ENCODE measurements around the gene TLR1.

The TLR1 gene

DNA sequence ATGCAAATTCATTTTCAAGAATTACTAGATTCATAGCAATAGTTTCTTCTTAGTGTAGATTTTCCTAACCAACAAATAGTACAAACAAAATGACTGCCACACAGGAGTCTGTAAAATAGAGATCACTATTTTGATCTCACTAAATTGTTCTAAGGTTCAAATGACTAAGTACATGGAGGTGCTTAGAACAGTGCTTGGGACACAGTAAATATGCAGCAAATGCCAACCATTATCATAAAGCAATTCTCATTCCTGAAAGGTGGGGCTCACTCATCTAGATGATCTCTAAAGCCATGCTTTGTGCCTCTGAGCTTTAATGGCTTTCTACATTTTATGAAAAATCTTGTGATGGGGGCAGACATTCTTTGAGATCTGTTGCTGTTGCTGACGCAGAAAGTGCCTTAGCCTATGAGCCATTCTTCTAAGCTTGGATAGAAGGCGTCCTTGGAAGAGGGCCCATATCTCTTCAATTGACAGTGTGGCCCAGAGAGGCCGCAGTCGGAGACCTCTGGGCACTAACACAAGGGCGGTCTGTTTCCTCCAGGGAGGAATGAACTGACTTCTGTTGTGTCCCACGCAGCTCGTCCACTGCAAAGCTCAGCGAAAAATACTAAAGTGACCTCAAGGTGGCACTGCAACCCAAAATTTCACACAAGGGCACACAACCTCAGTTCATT, 45.3 kb downstream of the TLR1 start:
- H3K9ac ChIP-seq (ENCODE audit: low read length in 2 of 2), result peak overlapping the region in 1 of 2 donors; percentile 29
- H3K36me3 ChIP-seq (ENCODE audit: control insufficient read depth in 2 of 2, insufficient read depth in 2 of 2, low read length in 2 of 2), result no peaks in the 10 kb centered on the region
- H3K4me3 ChIP-seq (ENCODE audit: low read length in 2 of 2), result no peak overlapping the region
- no peaks in the 10 kb centered on the region for H3K9me3 ChIP-seq (ENCODE audit: control insufficient read depth in 2 of 2, low read length in 2 of 2)
- H3K4me1 ChIP-seq (ENCODE audit: control insufficient read depth, insufficient read depth, low read length), result no peaks in the 10 kb centered on the region
- H3K27ac ChIP-seq (ENCODE audit: low read length), result no peak overlapping the region
- no peaks in the 10 kb centered on the region for H3K27me3 ChIP-seq (ENCODE audit: control insufficient read depth in 1 of 2, insufficient read depth in 2 of 2, low read length in 2 of 2)

DNA sequence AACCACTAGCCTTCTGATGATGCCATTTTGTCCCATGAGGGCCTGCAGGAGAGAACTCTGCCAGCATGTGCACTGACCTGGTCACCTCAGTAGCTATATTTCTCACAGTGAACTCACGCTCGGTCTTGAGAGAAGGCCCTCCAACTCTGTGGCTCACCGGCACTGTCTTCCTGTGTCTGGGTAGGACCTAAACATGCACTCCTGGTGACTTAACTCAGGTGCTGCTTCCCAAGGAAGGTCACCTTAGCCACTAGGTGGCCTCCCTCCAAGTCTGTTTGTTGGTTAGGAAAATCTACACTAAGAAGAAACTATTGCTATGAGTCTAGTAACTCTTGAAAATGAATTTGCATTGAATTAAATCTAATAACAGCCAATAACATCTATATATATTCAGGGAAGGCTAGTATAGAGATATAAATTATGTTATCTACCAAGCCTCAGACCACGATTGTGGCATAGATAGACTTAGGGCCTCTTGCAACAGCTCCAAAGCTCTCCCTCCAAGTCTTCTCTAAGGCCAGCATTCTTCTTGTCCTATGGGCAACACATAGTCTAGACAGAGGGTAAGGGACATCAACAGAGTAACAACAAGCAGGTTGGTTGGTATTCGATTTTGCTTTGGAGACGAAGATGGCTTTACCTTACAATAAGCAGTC, 46.5 kb downstream of the TLR1 start:
- Histone ChIP-seq H3K27me3 (ENCODE audit: control insufficient read depth in 1 of 2, insufficient read depth in 2 of 2, low read length in 2 of 2) (no peaks in the 10 kb centered on the region), H3K4me1 (ENCODE audit: control insufficient read depth, insufficient read depth, low read length) (peaks cover 6% of the 10 kb centered on the region), H3K27ac (ENCODE audit: low read length) (no peak overlapping the region), H3K4me3 (ENCODE audit: low read length in 2 of 2) (no peak overlapping the region), H3K36me3 (ENCODE audit: control insufficient read depth in 2 of 2, insufficient read depth in 2 of 2, low read length in 2 of 2) (no peaks in the 10 kb centered on the region), H3K9ac (ENCODE audit: low read length in 2 of 2) (no peak overlapping the region), H3K9me3 (ENCODE audit: control insufficient read depth in 2 of 2, low read length in 2 of 2) (no peaks in the 10 kb centered on the region)

DNA sequence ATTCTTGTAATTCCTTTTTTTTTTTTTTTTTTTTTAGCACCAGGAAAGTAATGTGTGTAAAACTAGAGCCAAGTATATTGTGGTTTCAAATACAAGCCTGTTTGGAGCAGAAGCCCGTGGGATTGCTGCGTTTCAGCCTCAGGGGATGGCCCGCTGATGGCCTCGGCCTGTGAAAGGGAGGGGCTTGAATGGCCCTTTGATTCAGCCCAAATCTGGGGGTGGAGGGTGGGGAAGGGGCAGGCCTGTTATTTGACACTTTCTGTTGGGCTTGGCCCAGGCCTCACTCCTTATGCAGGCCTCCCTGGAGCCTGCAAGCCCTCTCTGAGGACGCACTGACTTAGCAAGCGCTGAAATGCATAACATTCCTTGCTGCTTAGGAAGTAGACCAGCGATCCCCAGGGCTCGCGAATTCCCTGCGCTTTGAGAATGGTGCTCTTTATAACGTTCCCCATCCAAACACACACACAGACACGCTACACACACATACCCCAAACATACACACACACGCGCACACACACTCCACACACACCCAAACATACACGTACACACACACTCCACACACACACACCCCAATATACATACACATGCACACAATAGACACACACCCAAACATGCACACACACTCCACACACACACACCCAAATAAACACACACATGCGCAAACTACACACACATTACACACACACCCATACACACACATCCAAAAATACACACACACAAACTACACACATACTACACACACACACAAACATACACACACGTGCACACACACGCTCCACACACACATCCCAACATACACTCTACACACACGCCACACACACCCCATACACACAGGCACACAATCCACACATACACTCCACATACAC, 51.4 kb downstream of the TLR1 start:
- peaks cover 16% of the 10 kb centered on the region for H3K4me1 ChIP-seq (ENCODE audit: control insufficient read depth, insufficient read depth, low read length)

DNA sequence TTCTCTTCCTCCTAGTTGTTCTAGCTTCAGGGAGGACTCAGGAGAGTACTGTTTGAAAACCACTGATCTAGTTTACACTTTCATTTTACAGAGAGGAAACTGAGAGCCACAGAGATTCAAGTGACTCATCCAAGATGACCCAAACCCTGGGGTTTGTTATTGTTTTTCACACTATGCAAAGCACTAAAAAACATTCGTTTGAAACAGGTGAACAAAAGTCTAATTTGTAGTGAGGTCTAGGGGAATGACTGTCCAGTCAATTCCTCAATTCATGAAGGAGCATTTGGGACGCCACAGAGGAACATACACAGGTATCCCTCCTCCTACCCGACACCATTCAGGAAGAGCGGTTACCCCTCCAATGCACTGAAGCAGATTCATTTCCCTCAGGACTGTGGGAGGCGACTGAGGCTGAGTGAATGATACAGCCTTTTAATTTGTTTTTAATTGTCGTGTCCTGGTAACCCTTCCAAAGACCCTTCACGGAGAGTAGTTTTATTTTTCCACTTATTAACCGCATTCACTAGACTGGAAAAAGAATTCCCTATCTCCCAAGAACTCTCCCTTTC, 52.1 kb downstream of the TLR1 start:
- no peaks in the 10 kb centered on the region for H3K27me3 ChIP-seq (ENCODE audit: control insufficient read depth in 1 of 2, insufficient read depth in 2 of 2, low read length in 2 of 2)
- peaks cover 16% of the 10 kb centered on the region for H3K4me1 ChIP-seq (ENCODE audit: control insufficient read depth, insufficient read depth, low read length)
- H3K36me3 ChIP-seq (ENCODE audit: control insufficient read depth in 2 of 2, insufficient read depth in 2 of 2, low read length in 2 of 2), result no peaks in the 10 kb centered on the region
- peak overlapping the region; percentile 60 to 74 for H3K9ac ChIP-seq (ENCODE audit: low read length in 2 of 2)
- H3K27ac ChIP-seq (ENCODE audit: low read length), result peak overlapping the region; percentile 78
- peak overlapping the region; percentile 17 to 60 for H3K4me3 ChIP-seq (ENCODE audit: low read length in 2 of 2)
- no peaks in the 10 kb centered on the region for H3K9me3 ChIP-seq (ENCODE audit: control insufficient read depth in 2 of 2, low read length in 2 of 2)

More for the DNA sequence above, 51.4 kb downstream of the TLR1 start:
- no peaks in the 10 kb centered on the region for H3K36me3 ChIP-seq (ENCODE audit: control insufficient read depth in 2 of 2, insufficient read depth in 2 of 2, low read length in 2 of 2)
- peak overlapping the region; percentile 60 to 74 for H3K9ac ChIP-seq (ENCODE audit: low read length in 2 of 2)
- no peaks in the 10 kb centered on the region for H3K9me3 ChIP-seq (ENCODE audit: control insufficient read depth in 2 of 2, low read length in 2 of 2)
- H3K27ac ChIP-seq (ENCODE audit: low read length), result peak overlapping the region; percentile 78
- H3K27me3 ChIP-seq (ENCODE audit: control insufficient read depth in 1 of 2, insufficient read depth in 2 of 2, low read length in 2 of 2), result no peaks in the 10 kb centered on the region
- peak overlapping the region; percentile 47 to 60 for H3K4me3 ChIP-seq (ENCODE audit: low read length in 2 of 2)

DNA sequence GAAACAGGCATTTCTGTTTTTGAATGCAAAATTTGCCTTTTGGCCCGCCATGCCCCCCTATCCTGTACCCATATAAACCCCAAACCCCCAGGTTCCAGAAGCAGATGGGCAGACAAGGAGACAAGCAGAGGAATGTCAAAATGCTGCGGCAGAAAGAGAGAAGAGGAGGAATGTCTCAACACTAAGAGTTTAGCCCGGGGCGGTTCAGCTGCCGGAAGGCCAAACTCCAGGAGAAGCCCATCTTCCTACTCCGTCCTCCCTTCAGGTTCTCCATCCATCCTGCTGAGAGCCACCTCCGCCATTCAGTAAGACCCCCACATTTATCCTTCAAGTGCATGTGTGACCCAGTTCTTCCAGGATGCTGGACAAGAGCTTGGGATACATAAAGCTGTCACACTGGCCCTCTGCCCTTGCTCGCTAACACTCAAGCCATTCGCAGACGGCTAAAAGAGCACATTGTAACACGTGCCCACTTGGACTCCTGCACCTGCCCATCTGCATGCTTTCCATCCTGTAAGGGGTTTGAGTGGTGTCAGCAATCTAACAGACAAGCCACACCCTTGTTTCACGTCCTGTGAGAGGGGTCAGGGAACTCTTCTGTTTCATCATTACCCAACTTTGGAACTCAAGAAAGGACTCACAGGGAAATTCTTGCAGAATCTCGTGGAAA, 53.1 kb downstream of the TLR1 start:
- Histone ChIP-seq H3K4me3 (ENCODE audit: low read length in 2 of 2) (no peak overlapping the region), H3K9ac (ENCODE audit: low read length in 2 of 2) (no peak overlapping the region), H3K27ac (ENCODE audit: low read length) (no peak overlapping the region), H3K36me3 (ENCODE audit: control insufficient read depth in 2 of 2, insufficient read depth in 2 of 2, low read length in 2 of 2) (no peaks in the 10 kb centered on the region), H3K9me3 (ENCODE audit: control insufficient read depth in 2 of 2, low read length in 2 of 2) (no peaks in the 10 kb centered on the region), H3K4me1 (ENCODE audit: control insufficient read depth, insufficient read depth, low read length) (peaks cover 16% of the 10 kb centered on the region), H3K27me3 (ENCODE audit: control insufficient read depth in 1 of 2, insufficient read depth in 2 of 2, low read length in 2 of 2) (no peaks in the 10 kb centered on the region)

DNA sequence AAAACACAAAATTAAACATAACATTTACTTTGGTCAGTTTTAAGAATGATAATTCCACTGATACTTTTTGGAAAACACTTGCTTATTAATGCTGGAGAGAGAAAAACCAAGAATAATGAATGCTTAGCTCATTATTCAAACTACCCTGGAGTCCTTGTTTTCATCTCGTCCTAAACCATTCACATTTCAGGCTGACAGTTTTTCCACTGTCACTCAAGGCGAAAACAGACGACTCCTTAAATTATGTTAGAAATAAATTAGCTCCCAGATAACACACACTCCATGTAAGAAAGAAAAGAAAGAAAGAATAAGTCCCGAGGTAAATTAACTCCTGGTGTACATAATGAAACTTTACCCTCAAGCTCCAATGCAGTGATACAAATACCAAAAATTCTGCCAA, 55.3 kb downstream of the TLR1 start:
- H3K9ac ChIP-seq (ENCODE audit: low read length in 2 of 2), result no peak overlapping the region
- peaks cover 16% of the 10 kb centered on the region for H3K4me1 ChIP-seq (ENCODE audit: control insufficient read depth, insufficient read depth, low read length)
- no peaks in the 10 kb centered on the region for H3K27me3 ChIP-seq (ENCODE audit: control insufficient read depth in 1 of 2, insufficient read depth in 2 of 2, low read length in 2 of 2)
- H3K27ac ChIP-seq (ENCODE audit: low read length), result no peak overlapping the region
- H3K9me3 ChIP-seq (ENCODE audit: control insufficient read depth in 2 of 2, low read length in 2 of 2), result no peaks in the 10 kb centered on the region
- no peak overlapping the region for H3K4me3 ChIP-seq (ENCODE audit: low read length in 2 of 2)
- no peaks in the 10 kb centered on the region for H3K36me3 ChIP-seq (ENCODE audit: control insufficient read depth in 2 of 2, insufficient read depth in 2 of 2, low read length in 2 of 2)

DNA sequence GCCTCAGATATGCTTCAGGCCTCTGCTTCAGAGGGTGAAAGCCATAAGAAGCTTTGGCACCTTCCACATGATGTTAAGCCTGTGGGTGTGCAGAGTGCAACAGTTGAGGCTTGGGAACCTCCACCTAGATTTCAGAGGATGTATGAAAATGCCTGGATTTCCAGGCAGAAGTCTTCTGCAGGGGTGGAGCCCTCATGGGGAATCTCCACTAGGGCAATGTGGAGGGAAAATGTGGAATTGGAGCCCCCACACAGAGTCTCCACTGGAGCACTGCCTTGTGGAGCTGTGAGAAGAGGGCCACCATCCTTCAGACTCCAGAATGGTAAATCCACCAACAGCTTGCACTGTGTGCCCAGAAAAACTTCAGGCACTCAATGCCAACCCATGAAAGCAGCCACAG, 57.0 kb downstream of the TLR1 start:
- no peak overlapping the region for H3K4me3 ChIP-seq (ENCODE audit: low read length in 2 of 2)
- H3K27ac ChIP-seq (ENCODE audit: low read length), result no peak overlapping the region
- H3K9me3 ChIP-seq (ENCODE audit: control insufficient read depth in 2 of 2, low read length in 2 of 2), result no peaks in the 10 kb centered on the region
- no peak overlapping the region for H3K9ac ChIP-seq (ENCODE audit: low read length in 2 of 2)
- no peaks in the 10 kb centered on the region for H3K27me3 ChIP-seq (ENCODE audit: control insufficient read depth in 1 of 2, insufficient read depth in 2 of 2, low read length in 2 of 2)
- H3K4me1 ChIP-seq (ENCODE audit: control insufficient read depth, insufficient read depth, low read length), result peaks cover 5% of the 10 kb centered on the region
- no peaks in the 10 kb centered on the region for H3K36me3 ChIP-seq (ENCODE audit: control insufficient read depth in 2 of 2, insufficient read depth in 2 of 2, low read length in 2 of 2)
